HG02970 (cell line): ENCODE measurements around the gene PLA2G12B.

ENCODE experiments used
- ATAC-seq: cut with Tn5 transposase; IDR thresholded peaks from one replicate; pipeline ENCODE4 v1.9.1; 2021; ENCODE audit warnings: mild to moderate bottlenecking, moderate library complexity, moderate number of reproducible peaks; ENCODE audit not compliant: unreplicated experiment, low FRiP score

PLA2G12B gene

DNA sequence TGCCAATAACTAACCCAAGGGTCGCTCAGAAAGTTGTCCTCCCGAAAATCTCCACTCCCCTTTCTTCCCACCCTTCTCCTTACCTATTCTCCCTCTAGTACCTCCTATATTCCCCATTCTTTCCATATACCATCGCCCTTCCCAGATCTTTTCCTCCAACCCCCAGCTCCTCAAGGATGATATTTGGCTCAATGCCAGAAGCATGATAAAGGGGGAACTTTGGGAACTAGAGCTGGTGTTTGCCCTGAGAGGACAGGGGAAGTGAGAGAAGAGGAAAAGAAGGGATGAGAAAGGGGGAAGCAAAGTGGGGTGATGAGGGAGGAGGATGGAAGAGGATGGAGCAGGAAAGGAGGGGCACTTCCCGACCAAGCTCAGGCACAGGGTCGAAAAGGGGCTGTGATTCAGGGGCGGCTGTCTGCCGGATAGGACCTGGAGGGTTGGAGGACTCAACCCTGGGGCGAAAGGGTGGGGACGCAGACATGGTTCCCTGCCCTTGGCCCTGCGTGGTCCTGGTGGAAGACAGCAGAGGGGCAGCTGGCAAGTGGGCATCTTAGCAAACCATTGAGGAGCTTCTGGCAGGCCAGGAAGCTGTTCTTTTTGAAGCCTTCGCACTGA lies 59.3 kb downstream of the PLA2G12B start:
- no peak for ATAC-seq

DNA sequence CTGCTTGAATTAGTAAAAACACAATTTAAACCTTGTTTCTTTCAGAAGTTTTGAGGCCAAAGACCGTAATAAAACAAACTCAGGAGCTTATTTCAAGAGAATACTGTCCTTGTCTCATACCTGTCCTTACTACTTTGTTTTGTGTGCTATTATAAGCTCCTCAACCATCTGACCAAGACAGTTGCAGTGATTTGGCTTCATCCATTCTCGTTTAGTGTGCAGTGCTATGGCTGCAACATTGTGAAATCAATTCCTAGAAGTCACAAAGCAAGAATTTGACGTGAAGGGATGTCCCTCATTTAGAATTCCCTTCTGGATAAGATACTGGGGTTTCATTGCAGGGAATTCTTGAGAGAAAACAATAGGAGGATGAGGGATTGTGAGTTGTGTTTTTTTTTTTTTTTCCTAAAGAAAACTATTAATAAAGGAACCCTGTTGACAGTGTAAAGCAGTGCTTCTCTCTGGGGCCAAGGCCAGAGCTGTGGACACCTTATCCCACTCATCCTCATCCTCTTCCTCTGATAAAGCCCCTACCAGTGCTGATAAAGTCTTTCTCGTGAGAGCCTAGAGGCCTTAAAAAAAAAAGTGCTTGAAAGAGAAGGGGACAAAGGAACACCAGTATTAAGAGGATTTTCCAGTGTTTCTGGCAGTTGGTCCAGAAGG lies 61.3 kb downstream of the PLA2G12B start, which contains the start of gene OIT3:
Gene OIT3 (plus strand): TSS at position 604 of the 663 bp plus-strand sequence. CDS start 60 bp downstream, outside the sequence.
- no peak for ATAC-seq

- no peak for ATAC-seq
Observed at GRCh38 chr10:72890086-72890485, 64.5 kb downstream of the PLA2G12B start.

- no peak for ATAC-seq
Observed at GRCh38 chr10:72889391-72889831, 65.2 kb downstream of the PLA2G12B start.

- no peak for ATAC-seq
Observed at GRCh38 chr10:72888151-72888638, 66.4 kb downstream of the PLA2G12B start.

- ATAC-seq = no peak
Observed at GRCh38 chr10:72887043-72887442, 67.6 kb downstream of the PLA2G12B start.

DNA sequence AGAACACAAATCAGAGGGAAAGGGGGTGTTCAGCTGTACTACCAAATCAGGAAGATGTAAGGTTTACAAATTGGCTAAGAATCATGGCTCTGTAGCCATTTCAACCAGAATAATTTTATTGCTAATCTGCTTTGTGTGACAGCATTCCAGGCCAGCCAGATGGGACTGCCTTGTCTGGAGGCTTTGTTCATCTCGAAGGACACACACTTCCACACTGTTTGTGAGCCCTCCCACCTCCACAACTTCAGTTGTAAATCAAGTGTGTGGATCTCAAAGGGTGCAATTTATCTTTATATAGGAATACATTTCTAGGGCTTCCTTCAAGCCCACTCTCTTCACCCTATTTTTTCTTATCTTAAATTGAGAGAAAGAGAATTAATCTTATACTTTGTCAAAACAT lies 68.0 kb downstream of the PLA2G12B start:
- ATAC-seq = no peak

DNA sequence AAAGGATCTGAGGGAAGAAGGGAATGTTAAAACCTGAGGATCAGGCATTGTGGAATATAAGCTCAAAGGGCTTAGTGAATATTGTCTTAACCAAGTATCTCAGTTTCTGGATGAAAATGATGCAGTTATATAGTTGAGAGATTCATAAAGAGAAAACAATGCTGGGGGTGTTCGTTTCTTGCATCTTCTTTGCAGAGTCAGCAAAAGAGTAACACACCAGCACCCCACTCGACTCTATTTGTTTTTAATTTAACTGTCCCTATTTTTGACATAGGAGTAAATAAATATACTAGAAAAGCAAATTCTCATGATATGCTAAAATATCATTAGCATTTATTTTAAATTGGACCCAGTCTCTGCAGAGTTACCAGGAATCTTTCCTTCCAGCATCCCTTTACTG lies 68.7 kb downstream of the PLA2G12B start:
- no peak for ATAC-seq
